ENCODE data around the gene IGSF11.

The IGSF11 gene

GRCh38 chr3:118909763-118910162 is 124.9 kb downstream of the IGSF11 start:
- no peak overlapping the region for H3K27ac ChIP-seq
- TF ChIP-seq ZFX (IDR thresholded peaks at IDR 0.05; ENCODE audit: borderline replicate concordance) (no peak), CTCF (IDR thresholded peaks at IDR 0.05) (no peak)

GRCh38 chr3:118907909-118908308 is 126.7 kb downstream of the IGSF11 start:
- no peak overlapping the region for H3K27ac ChIP-seq
- TF ChIP-seq CTCF (IDR thresholded peaks at IDR 0.05), result no peak
- no peak for TF ChIP-seq ZFX (IDR thresholded peaks at IDR 0.05; ENCODE audit: borderline replicate concordance)

- H3K27ac ChIP-seq, result no peak overlapping the region
- no peak for TF ChIP-seq CTCF (IDR thresholded peaks at IDR 0.05)
- no peak for TF ChIP-seq ZFX (IDR thresholded peaks at IDR 0.05; ENCODE audit: borderline replicate concordance)
Observed at GRCh38 chr3:118900737-118901525, 133.7 kb downstream of the IGSF11 start.

GRCh38 chr3:118890206-118890605 is 144.4 kb downstream of the IGSF11 start:
- no peak overlapping the region for H3K27ac ChIP-seq
- no peak for TF ChIP-seq CTCF (IDR thresholded peaks at IDR 0.05)
- TF ChIP-seq ZFX (IDR thresholded peaks at IDR 0.05; ENCODE audit: borderline replicate concordance), result no peak

- no peak for TF ChIP-seq ZFX (IDR thresholded peaks at IDR 0.05; ENCODE audit: borderline replicate concordance)
- TF ChIP-seq CTCF (IDR thresholded peaks at IDR 0.05), result no peak
- no peak overlapping the region for H3K27ac ChIP-seq
Observed at GRCh38 chr3:118889691-118890090, 145.0 kb downstream of the IGSF11 start.

- H3K27ac ChIP-seq, result no peak overlapping the region
- TF ChIP-seq CTCF (IDR thresholded peaks at IDR 0.05), result no peak
- TF ChIP-seq ZFX (IDR thresholded peaks at IDR 0.05; ENCODE audit: borderline replicate concordance), result no peak
Observed at GRCh38 chr3:118886708-118887107, 147.9 kb downstream of the IGSF11 start.

GRCh38 chr3:118884748-118885206 is 149.9 kb downstream of the IGSF11 start:
- TF ChIP-seq ZFX (IDR thresholded peaks at IDR 0.05; ENCODE audit: borderline replicate concordance) (no peak), CTCF (IDR thresholded peaks at IDR 0.05) (peak; percentile 96)
- H3K27ac ChIP-seq, result no peak overlapping the region
